ENCODE results near the gene SLC12A5. TPM values are rescaled to one million over a fixed set of nuclear protein-coding genes. Genes with fewer than 3 reads are reported as not detected.

SLC12A5 gene
- total RNA-seq, 1 donor from 2014 or later: 1.2 TPM

- no peak for DNase-seq
- H3K4me1 ChIP-seq: peaks cover 34% of the 10 kb centered on the region
- no peaks in the 10 kb centered on the region for H3K9me3 ChIP-seq
- H3K4me3 ChIP-seq: no peak overlapping the region
- no peak for ATAC-seq
- no peak overlapping the region for H3K27ac ChIP-seq
- no peaks in the 10 kb centered on the region for H3K27me3 ChIP-seq (ENCODE audit: low read depth)
- H3K36me3 ChIP-seq: peaks cover 54% of the 10 kb centered on the region
- no peak for TF ChIP-seq CTCF (IDR thresholded peaks at IDR 0.05)
- intact Hi-C loops (cut with DNase I): no loop called here
Observed at GRCh38 chr20:46078954-46079353, 49.9 kb downstream of the SLC12A5 start.

GRCh38 chr20:46081074-46081473 lies 52.1 kb downstream of the SLC12A5 start:
- Histone ChIP-seq H3K4me1 (peaks cover 55% of the 10 kb centered on the region), H3K4me3 (no peak overlapping the region), H3K27ac (no peak overlapping the region), H3K27me3 (ENCODE audit: low read depth) (no peaks in the 10 kb centered on the region), H3K9me3 (no peaks in the 10 kb centered on the region), H3K36me3 (peaks cover 33% of the 10 kb centered on the region)
- intact Hi-C loops (cut with DNase I): no loop called here
- DNase-seq: no peak
- ATAC-seq: no peak
- no peak for TF ChIP-seq CTCF (IDR thresholded peaks at IDR 0.05)

- H3K36me3 ChIP-seq: peaks cover 13% of the 10 kb centered on the region
- no peak overlapping the region for H3K4me3 ChIP-seq
- DNase-seq (no peak), ATAC-seq (no peak)
- no peaks in the 10 kb centered on the region for H3K9me3 ChIP-seq
- no peak for TF ChIP-seq CTCF (IDR thresholded peaks at IDR 0.05)
- H3K4me1 ChIP-seq: peaks cover 75% of the 10 kb centered on the region
- intact Hi-C loops (cut with DNase I): no loop called here
- no peaks in the 10 kb centered on the region for H3K27me3 ChIP-seq (ENCODE audit: low read depth)
- no peak overlapping the region for H3K27ac ChIP-seq
Observed at GRCh38 chr20:46083101-46083500, 54.1 kb downstream of the SLC12A5 start.

GRCh38 chr20:46083531-46084061 lies 54.6 kb downstream of the SLC12A5 start:
- no peak for TF ChIP-seq CTCF (IDR thresholded peaks at IDR 0.05)
- DNase-seq (no peak), ATAC-seq (no peak)
- intact Hi-C loops (cut with DNase I): no loop called here
- Histone ChIP-seq H3K9me3 (no peaks in the 10 kb centered on the region), H3K27me3 (ENCODE audit: low read depth) (no peaks in the 10 kb centered on the region), H3K4me1 (peaks cover 80% of the 10 kb centered on the region), H3K36me3 (peaks cover 8% of the 10 kb centered on the region), H3K27ac (no peak overlapping the region), H3K4me3 (no peak overlapping the region)

GRCh38 chr20:46084805-46085178 lies 55.8 kb downstream of the SLC12A5 start:
- H3K4me3 ChIP-seq: no peak overlapping the region
- TF ChIP-seq CTCF (IDR thresholded peaks at IDR 0.05): no peak
- no peak for DNase-seq
- H3K36me3 ChIP-seq: no peaks in the 10 kb centered on the region
- H3K4me1 ChIP-seq: peaks cover 81% of the 10 kb centered on the region
- no peak overlapping the region for H3K27ac ChIP-seq
- intact Hi-C loops (cut with DNase I): no loop called here
- no peaks in the 10 kb centered on the region for H3K27me3 ChIP-seq (ENCODE audit: low read depth)
- H3K9me3 ChIP-seq: no peaks in the 10 kb centered on the region
- no peak for ATAC-seq

Measured in lower lobe of right lung (tissue), 2 donors.